HG02973 (cell line): Measurements from ENCODE around the gene SLC25A4.
"Not testable (repeated sequence)": the region's sequence is repeated elsewhere in the genome, so short reads cannot be mapped to it uniquely, and the experiment has no call there.

Experiments used
- ATAC-seq: cut with Tn5 transposase; IDR thresholded peaks from one replicate; pipeline ENCODE4 v1.9.1; 2021; ENCODE audit warnings: moderate library complexity; ENCODE audit not compliant: unreplicated experiment

Gene SLC25A4

GRCh38 chr4:185142912-185143600, at the start of gene SLC25A4:
TSS of gene SLC25A4 (plus strand) at chr4:185143266. CDS start at chr4:185143373, 107 bp downstream.
- peak; percentile 95 for ATAC-seq

GRCh38 chr4:185093603-185094002, 49.5 kb upstream of the SLC25A4 start:
- no peak for ATAC-seq

DNA sequence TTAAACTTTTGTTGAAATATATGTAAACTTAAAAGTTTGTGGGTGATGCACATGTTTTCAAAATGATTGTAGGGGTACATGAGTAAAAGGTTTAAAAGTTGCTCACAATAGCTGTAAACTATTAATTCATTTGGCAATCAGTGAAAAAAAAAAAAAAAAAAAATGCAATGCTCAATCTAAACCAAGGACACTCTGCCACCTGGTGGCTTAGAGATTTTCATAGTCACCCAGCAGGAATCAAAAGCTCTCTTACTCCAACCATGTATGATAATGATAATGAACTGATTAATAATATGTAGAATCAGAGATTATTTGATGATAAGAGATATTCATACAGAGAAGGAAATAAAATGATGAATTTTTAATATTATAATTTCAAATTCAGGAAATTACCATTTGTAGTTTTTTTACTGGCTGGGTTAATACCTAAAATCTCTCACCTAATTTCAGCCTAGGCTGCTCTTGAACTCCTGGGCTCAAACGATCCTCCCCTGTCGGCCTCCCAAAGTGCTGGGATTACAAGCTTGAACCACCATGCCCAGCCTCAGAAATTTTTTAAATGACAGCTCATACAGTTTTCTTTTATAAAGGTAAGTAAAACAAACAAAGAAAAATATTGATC, 46.9 kb upstream of the SLC25A4 start:
- ATAC-seq, result no peak

DNA sequence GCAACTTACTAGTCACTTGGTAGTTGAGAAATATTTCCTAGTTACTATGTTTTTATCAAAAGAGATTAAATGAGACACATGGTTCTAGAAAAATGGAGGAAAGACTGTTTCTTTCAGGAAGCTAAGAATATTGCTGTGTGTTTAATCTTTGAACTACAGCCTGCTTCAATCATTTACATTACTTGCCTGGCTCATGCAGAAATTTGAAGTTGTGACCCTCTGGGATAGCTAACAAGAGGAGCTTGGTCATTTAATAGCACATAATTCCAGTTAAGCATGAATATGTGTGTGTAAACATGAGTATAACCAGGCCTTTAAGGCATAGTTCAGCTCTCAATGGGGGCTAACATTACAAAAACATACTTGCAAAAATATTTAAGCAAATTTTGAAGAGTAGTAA, 44.6 kb upstream of the SLC25A4 start:
- ATAC-seq, result no peak

DNA sequence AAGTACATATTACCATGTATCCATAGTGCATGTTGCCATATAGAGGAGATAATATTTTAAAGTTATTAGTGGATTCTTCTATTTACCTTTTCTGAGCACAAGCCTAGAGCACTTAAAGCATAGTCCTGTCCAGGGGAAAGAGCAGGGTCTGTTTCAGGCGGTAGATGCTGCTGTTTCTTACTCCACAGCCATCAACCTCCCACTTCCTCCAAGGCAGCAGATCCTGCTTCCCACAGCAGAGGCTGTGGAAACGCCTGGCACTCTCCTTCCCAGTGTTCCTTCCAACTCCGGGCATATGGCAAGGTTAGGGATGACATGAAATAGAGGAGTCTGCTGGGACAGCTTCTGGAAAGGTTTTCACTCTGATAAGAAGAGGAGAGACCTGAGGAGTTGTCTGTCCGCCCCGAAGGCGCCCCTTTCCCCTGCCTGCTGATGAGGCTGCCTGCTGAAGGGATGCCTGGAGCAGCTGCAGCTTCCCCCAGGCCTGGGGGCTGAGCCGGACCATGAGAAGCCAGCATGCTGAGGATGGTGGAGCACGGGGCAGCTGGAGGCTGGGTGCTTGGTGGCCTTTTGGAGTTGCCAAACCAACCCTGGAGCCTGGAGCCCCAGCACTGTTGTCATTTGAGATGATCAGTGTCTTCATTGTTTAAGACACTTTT, 43.9 kb upstream of the SLC25A4 start:
- no peak for ATAC-seq

GRCh38 chr4:185099940-185100339, 43.1 kb upstream of the SLC25A4 start:
- ATAC-seq, result no peak

DNA sequence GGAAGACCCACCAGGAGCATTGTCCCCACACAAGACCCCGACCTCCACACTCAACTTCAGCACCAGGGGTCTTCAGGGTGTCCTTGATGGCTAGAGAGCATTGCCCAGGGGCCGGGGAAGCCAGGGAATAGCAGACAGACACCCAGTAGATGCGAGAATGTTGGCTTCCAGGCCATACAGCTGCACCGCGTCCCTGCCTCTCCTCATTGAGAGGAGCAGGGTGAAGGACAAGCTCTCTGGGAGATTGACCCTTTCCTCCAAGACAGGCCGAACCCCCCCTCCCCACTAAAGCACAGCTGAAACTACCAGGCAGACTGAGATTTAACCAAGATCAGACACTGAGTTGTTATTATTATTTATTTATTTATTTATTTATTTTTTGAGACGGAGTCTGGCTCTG, 42.6 kb upstream of the SLC25A4 start:
- no peak for ATAC-seq

GRCh38 chr4:185101354-185101890, 41.6 kb upstream of the SLC25A4 start:
- no peak for ATAC-seq

DNA sequence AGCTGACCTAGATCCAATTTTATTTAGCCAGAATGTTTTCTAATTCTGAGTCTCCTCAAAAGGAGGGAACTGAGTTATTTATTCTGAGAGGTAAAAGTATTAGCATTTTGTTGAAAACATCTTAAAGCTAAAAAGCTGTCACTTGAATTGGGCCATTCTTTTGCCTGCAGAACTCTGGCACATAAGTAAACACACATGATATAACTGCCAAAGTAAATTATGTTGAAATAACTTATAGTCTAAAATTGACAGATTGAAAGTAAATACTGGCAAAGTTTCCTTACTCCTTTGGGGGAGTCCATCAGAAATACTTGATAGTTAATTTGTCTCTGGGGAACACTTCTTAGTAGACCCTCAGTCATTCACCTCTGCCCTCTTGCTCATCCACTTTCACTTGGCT, 38.3 kb upstream of the SLC25A4 start:
- no peak for ATAC-seq

DNA sequence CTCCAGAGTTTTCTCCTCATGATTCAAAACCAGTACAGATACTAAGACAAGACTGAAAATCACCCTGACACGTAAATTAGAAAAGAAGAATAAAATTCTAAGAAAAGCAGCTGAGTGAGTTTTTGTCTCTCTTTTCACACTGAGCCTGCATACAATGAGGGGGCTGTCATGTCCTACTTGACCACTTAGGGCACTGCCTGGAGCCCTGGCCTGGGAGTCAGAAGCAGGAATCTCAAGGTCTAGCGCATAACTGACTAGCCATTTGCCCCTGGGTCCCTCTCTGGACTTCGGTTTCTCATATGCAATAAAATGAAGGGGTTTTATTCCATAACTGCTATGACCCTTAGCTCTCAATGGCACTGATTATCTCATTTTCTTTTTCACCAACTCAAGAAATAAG, 36.7 kb upstream of the SLC25A4 start:
- no peak for ATAC-seq

- not testable (repeated sequence) for ATAC-seq
Measured at GRCh38 chr4:185107574-185107973, 35.5 kb upstream of the SLC25A4 start.

- no peak for ATAC-seq
Measured at GRCh38 chr4:185108185-185108584, 34.9 kb upstream of the SLC25A4 start.

DNA sequence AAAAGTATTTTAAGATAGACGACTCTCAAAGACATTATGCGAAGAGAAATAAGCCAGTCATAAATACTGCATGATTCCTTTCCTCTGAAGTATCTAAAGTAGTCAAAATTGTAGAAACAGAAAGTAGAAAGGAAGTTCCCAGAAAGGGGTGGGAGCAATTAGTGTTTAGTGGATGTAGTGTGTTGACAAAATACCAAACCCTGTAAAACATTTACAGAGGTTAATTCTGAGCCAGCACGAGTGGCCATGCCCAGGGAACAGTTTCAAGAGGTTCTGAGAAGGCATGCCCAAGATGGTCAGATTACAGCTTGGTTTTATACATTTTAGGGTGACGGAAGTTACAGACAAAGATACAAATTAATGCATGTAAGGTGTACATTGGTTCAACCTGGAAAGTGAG, 34.4 kb upstream of the SLC25A4 start:
- no peak for ATAC-seq

- ATAC-seq, result no peak
Measured at GRCh38 chr4:185109736-185110135, 33.3 kb upstream of the SLC25A4 start.

DNA sequence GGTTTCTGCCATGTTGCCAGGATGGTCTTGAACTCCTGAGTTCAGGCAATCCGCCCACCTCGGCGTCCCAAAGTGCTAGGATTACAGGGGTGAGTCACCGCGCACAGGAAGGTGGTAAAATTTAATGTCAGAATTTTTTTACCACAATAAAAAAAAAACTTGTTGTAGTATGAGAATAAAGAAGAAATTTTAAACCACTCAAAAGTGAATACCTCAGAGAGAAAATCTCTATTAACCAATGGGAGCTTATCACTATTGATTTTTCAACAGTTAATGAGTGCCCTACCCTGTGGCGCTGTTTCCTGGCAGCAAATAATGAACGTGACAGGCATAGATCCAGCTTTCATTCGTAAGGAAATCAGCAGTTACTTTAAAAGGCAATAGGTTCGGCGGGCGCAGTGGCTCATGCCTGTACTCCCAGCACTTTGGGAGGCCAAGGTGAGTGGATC, 32.7 kb upstream of the SLC25A4 start:
- ATAC-seq, result no peak

GRCh38 chr4:185112104-185112503, 31.0 kb upstream of the SLC25A4 start:
- ATAC-seq, result no peak

- ATAC-seq, result no peak
Measured at GRCh38 chr4:185113340-185113739, 29.7 kb upstream of the SLC25A4 start.

- no peak for ATAC-seq
Measured at GRCh38 chr4:185115827-185116232, 27.2 kb upstream of the SLC25A4 start.

GRCh38 chr4:185117300-185117934, 25.6 kb upstream of the SLC25A4 start:
- ATAC-seq, result no peak

GRCh38 chr4:185118876-185119275, 24.2 kb upstream of the SLC25A4 start:
- ATAC-seq, result no peak

DNA sequence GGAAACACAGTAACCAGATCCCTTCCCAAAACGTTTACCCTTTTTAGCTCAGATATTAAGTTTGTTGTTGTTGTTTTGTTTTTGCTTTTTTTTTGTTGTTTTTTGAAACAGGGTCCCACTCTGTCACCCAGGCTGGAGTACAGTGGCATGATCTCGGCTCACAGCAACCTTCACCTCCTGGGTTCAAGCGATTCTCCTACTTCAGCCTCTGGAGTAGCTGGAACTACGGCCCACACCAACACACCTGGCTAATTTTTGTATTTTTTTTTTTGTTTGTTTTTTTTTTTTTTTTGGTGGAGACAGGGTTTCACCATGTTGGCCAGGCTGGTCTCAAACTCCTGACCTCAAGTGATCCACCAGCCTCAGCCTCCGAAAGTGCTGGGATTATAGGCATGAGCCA, 23.6 kb upstream of the SLC25A4 start:
- ATAC-seq, result not testable (repeated sequence)
